Measurements from ENCODE around the gene PPT2.

Gene PPT2

GRCh38 chr6:32158052-32158451, 4.1 kb downstream of the PPT2 start:
- H3K27ac ChIP-seq (ENCODE audit: insufficient read depth in 1 of 2, low read depth in 1 of 2, low read length in 2 of 2, poor library complexity in 1 of 2, severe bottlenecking in 2 of 2), result no peak overlapping the region
- H3K4me1 ChIP-seq (ENCODE audit: control extremely low read depth in 1 of 4, control insufficient read depth in 4 of 4, insufficient read depth in 4 of 4, low read length in 3 of 4), result peaks cover 0 to 26% (median 22%) of the 10 kb centered on the region in 4 experiments
- H3K9me3 ChIP-seq (ENCODE audit: control extremely low read depth in 1 of 5, control insufficient read depth in 4 of 5, insufficient read depth in 2 of 5, low read depth in 1 of 5, low read length in 4 of 5), result no peaks in the 10 kb centered on the region
- peaks cover 5 to 39% (median 26%) of the 10 kb centered on the region in 4 experiments for H3K36me3 ChIP-seq (ENCODE audit: control insufficient read depth in 4 of 4, insufficient read depth in 4 of 4, low read length in 3 of 4)
- H3K27me3 ChIP-seq (replicated peaks in 2 of 5; ENCODE audit: control insufficient read depth in 4 of 5, insufficient read depth in 5 of 5, low read length in 4 of 5), result no peaks in the 10 kb centered on the region
- DNase-seq, result no peak
- ChIA-PET CTCF (interaction anchor here (0.8 to 3.4 kb wide), 6 partner anchors 9 to 123 kb away, joined by 3 to 13 read pairs (median 3); no protein-coding TSS in a partner anchor), POLR2A (interaction anchor here (1.2 kb wide), 1 partner anchor 29 kb away, joined by 4 read pairs; no protein-coding TSS in a partner anchor)
- no peak overlapping the region for H3K4me3 ChIP-seq (ENCODE audit: control insufficient read depth in 1 of 7, extremely low read depth in 1 of 7, insufficient read depth in 4 of 7, low read depth in 2 of 7, low read length in 6 of 7)

GRCh38 chr6:32163559-32164258, 9.8 kb downstream of the PPT2 start:
- Histone ChIP-seq H3K36me3 (ENCODE audit: control insufficient read depth in 4 of 4, insufficient read depth in 4 of 4, low read length in 3 of 4) (peaks cover 7 to 55% (median 37%) of the 10 kb centered on the region in 4 experiments), H3K27ac (ENCODE audit: insufficient read depth in 1 of 2, low read depth in 1 of 2, low read length in 2 of 2, poor library complexity in 1 of 2, severe bottlenecking in 2 of 2) (no peak overlapping the region), H3K4me3 (ENCODE audit: control insufficient read depth in 1 of 7, extremely low read depth in 1 of 7, insufficient read depth in 4 of 7, low read depth in 2 of 7, low read length in 6 of 7) (no peak overlapping the region), H3K9me3 (ENCODE audit: control extremely low read depth in 1 of 5, control insufficient read depth in 4 of 5, insufficient read depth in 2 of 5, low read depth in 1 of 5, low read length in 4 of 5) (no peaks in the 10 kb centered on the region), H3K27me3 (replicated peaks in 2 of 5; ENCODE audit: control insufficient read depth in 4 of 5, insufficient read depth in 5 of 5, low read length in 4 of 5) (no peaks in the 10 kb centered on the region), H3K4me1 (ENCODE audit: control extremely low read depth in 1 of 4, control insufficient read depth in 4 of 4, insufficient read depth in 4 of 4, low read length in 3 of 4) (no peaks in the 10 kb centered on the region)
- 93% methylated on average over 6 of the region's 7 CpGs for WGBS (ENCODE audit: insufficient coverage)
- ChIA-PET POLR2A (no interaction called here), CTCF (interaction anchor here (0.6 to 1.9 kb wide), 5 partner anchors 9 to 94 kb away, joined by 3 to 4 read pairs (median 3); no protein-coding TSS in a partner anchor)
- no peak for DNase-seq

GRCh38 chr6:32164295-32164694, 10.4 kb downstream of the PPT2 start, which contains the start of gene EGFL8:
TSS of gene EGFL8 (plus strand) at chr6:32164595. CDS start at chr6:32166166, 1,571 bp downstream.
- peaks cover 7 to 56% (median 39%) of the 10 kb centered on the region in 4 experiments for H3K36me3 ChIP-seq (ENCODE audit: control insufficient read depth in 4 of 4, insufficient read depth in 4 of 4, low read length in 3 of 4)

GRCh38 chr6:32166411-32167061, 12.6 kb downstream of the PPT2 start:
- Histone ChIP-seq H3K27me3 (replicated peaks in 2 of 5; ENCODE audit: control insufficient read depth in 4 of 5, insufficient read depth in 5 of 5, low read length in 4 of 5) (no peaks in the 10 kb centered on the region), H3K36me3 (ENCODE audit: control insufficient read depth in 4 of 4, insufficient read depth in 4 of 4, low read length in 3 of 4) (peaks cover 13 to 78% (median 54%) of the 10 kb centered on the region in 4 experiments), H3K27ac (ENCODE audit: insufficient read depth in 1 of 2, low read depth in 1 of 2, low read length in 2 of 2, poor library complexity in 1 of 2, severe bottlenecking in 2 of 2) (no peak overlapping the region), H3K4me3 (ENCODE audit: control insufficient read depth in 1 of 7, extremely low read depth in 1 of 7, insufficient read depth in 4 of 7, low read depth in 2 of 7, low read length in 6 of 7) (no peak overlapping the region), H3K4me1 (ENCODE audit: control extremely low read depth in 1 of 4, control insufficient read depth in 4 of 4, insufficient read depth in 4 of 4, low read length in 3 of 4) (no peaks in the 10 kb centered on the region), H3K9me3 (ENCODE audit: control extremely low read depth in 1 of 5, control insufficient read depth in 4 of 5, insufficient read depth in 2 of 5, low read depth in 1 of 5, low read length in 4 of 5) (no peaks in the 10 kb centered on the region)
- ChIA-PET POLR2A (interaction anchor here (0.7 kb wide), 1 partner anchor 533 kb away, joined by 3 read pairs; no protein-coding TSS in a partner anchor), CTCF (interaction anchor here (1.2 to 2.2 kb wide), 3 partner anchors 8 to 25 kb away, joined by 3 to 11 read pairs (median 3); no protein-coding TSS in a partner anchor)
- no peak for DNase-seq
- WGBS (ENCODE audit: insufficient coverage), result 97% methylated on average over 22 of the region's 30 CpGs

More at GRCh38 chr6:32164295-32164694, 10.4 kb downstream of the PPT2 start, which contains the start of gene EGFL8:
- Histone ChIP-seq H3K9me3 (ENCODE audit: control extremely low read depth in 1 of 5, control insufficient read depth in 4 of 5, insufficient read depth in 2 of 5, low read depth in 1 of 5, low read length in 4 of 5) (no peaks in the 10 kb centered on the region), H3K4me3 (ENCODE audit: control insufficient read depth in 1 of 7, extremely low read depth in 1 of 7, insufficient read depth in 4 of 7, low read depth in 2 of 7, low read length in 6 of 7) (no peak within 1 kb of the TSS), H3K27me3 (replicated peaks in 2 of 5; ENCODE audit: control insufficient read depth in 4 of 5, insufficient read depth in 5 of 5, low read length in 4 of 5) (no peaks in the 10 kb centered on the region), H3K27ac (ENCODE audit: insufficient read depth in 1 of 2, low read depth in 1 of 2, low read length in 2 of 2, poor library complexity in 1 of 2, severe bottlenecking in 2 of 2) (no peak within 1 kb of the TSS), H3K4me1 (ENCODE audit: control extremely low read depth in 1 of 4, control insufficient read depth in 4 of 4, insufficient read depth in 4 of 4, low read length in 3 of 4) (no peaks in the 10 kb centered on the region)
- DNase-seq, result no peak
- CTCF ChIA-PET, result interaction anchor here (0.6 to 2.2 kb wide), 7 partner anchors 9 to 94 kb away, joined by 3 to 11 read pairs (median 3); no protein-coding TSS in a partner anchor
- POLR2A ChIA-PET, result no interaction called here

- Histone ChIP-seq H3K27me3 (replicated peaks in 2 of 5; ENCODE audit: control insufficient read depth in 4 of 5, insufficient read depth in 5 of 5, low read length in 4 of 5) (no peaks in the 10 kb centered on the region), H3K9me3 (ENCODE audit: control extremely low read depth in 1 of 5, control insufficient read depth in 4 of 5, insufficient read depth in 2 of 5, low read depth in 1 of 5, low read length in 4 of 5) (no peaks in the 10 kb centered on the region), H3K4me1 (ENCODE audit: control extremely low read depth in 1 of 4, control insufficient read depth in 4 of 4, insufficient read depth in 4 of 4, low read length in 3 of 4) (no peaks in the 10 kb centered on the region), H3K27ac (ENCODE audit: insufficient read depth in 1 of 2, low read depth in 1 of 2, low read length in 2 of 2, poor library complexity in 1 of 2, severe bottlenecking in 2 of 2) (peak overlapping the region in 1 of 2 experiments; percentile 77), H3K4me3 (ENCODE audit: control insufficient read depth in 1 of 7, extremely low read depth in 1 of 7, insufficient read depth in 4 of 7, low read depth in 2 of 7, low read length in 6 of 7) (no peak overlapping the region), H3K36me3 (ENCODE audit: control insufficient read depth in 4 of 4, insufficient read depth in 4 of 4, low read length in 3 of 4) (peaks cover 13 to 78% (median 54%) of the 10 kb centered on the region in 4 experiments)
- POLR2A ChIA-PET, result no interaction called here
- 98% methylated on average over 29 of the region's 32 CpGs for WGBS (ENCODE audit: insufficient coverage)
- CTCF ChIA-PET, result interaction anchor here (1.2 kb wide), 1 partner anchor 9 kb away, joined by 3 read pairs; no protein-coding TSS in a partner anchor
- no peak for DNase-seq
Observed at GRCh38 chr6:32167154-32167760, 13.3 kb downstream of the PPT2 start.

GRCh38 chr6:32167761-32168262, 13.9 kb downstream of the PPT2 start:
- WGBS (ENCODE audit: insufficient coverage), result no CpG with 5 or more reads among the region's 6 CpGs
- Histone ChIP-seq H3K27ac (ENCODE audit: insufficient read depth in 1 of 2, low read depth in 1 of 2, low read length in 2 of 2, poor library complexity in 1 of 2, severe bottlenecking in 2 of 2) (peak overlapping the region in 1 of 2 experiments; percentile 77), H3K9me3 (ENCODE audit: control extremely low read depth in 1 of 5, control insufficient read depth in 4 of 5, insufficient read depth in 2 of 5, low read depth in 1 of 5, low read length in 4 of 5) (no peaks in the 10 kb centered on the region), H3K4me1 (ENCODE audit: control extremely low read depth in 1 of 4, control insufficient read depth in 4 of 4, insufficient read depth in 4 of 4, low read length in 3 of 4) (peaks cover 0 to under 1% (median under 1%) of the 10 kb centered on the region in 4 experiments), H3K4me3 (ENCODE audit: control insufficient read depth in 1 of 7, extremely low read depth in 1 of 7, insufficient read depth in 4 of 7, low read depth in 2 of 7, low read length in 6 of 7) (no peak overlapping the region), H3K27me3 (replicated peaks in 2 of 5; ENCODE audit: control insufficient read depth in 4 of 5, insufficient read depth in 5 of 5, low read length in 4 of 5) (no peaks in the 10 kb centered on the region), H3K36me3 (ENCODE audit: control insufficient read depth in 4 of 4, insufficient read depth in 4 of 4, low read length in 3 of 4) (peaks cover 13 to 73% (median 49%) of the 10 kb centered on the region in 4 experiments)
- DNase-seq, result no peak
- ChIA-PET POLR2A (no interaction called here), CTCF (no interaction called here)
